ENCODE data around the gene SYNE4.

DNA sequence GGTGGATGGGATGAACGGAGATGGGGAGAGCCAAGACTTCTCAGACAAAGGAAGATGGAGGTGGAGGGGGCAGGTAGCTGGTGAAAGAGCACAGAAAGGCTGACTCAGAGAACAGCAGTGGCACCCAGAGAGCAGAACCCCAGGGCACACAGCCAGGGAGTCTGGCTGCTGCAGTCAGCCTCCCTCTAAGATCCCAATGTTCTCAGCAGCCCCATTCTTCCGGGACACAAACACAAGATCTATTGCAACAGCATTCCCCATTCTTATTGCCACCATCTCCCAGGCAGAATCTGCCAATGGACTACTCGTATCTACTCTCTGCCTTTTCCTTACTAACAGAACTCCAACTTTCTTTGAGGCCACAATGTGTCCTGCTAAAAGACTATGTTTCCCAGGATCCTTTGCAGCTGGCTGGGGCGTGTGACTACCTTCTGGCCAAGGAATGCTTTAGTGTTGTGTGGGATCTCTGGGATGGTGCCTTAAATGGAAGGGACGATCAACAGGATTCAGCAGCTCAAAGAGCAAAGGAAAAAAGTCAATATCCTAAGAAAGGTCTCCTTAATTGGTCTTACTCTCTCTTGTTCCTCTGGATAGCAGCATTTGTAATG is 37.9 kb upstream of the SYNE4 start:
- TF ChIP-seq TAF1 (IDR thresholded peaks at IDR 0.05; ENCODE audit: low read depth, low read length) (no peak), POLR2AphosphoS5 (IDR thresholded peaks at IDR 0.05; ENCODE audit: low read depth, low read length) (no peak)

All from GM12891 (cell line).